Keratinocyte (primary cell): ENCODE results near the gene VPS37B. TPM values are rescaled to one million over a fixed set of nuclear protein-coding genes. Genes with fewer than 3 reads are reported as not detected.

Source experiments
- DNase-seq: peaks from one replicate; pipeline ENCODE4 v3.0.0-alpha.2; 2011; ENCODE audit warnings: low read depth, missing footprints, low spot score
- FAIRE-seq: peaks from 2 replicates; lab custom pipeline; 2011; peaks lifted over from hg19 to GRCh38; lab: Jason Lieb, UNC
- H2AFZ ChIP-seq: 2 replicates; pipeline ENCODE4 v1.6.0; 2012; ENCODE audit warnings: low read length, control low read depth, inconsistent platforms; ENCODE audit not compliant: control insufficient read depth
- H3K27ac ChIP-seq: 2 replicates; pipeline ENCODE4 v1.5.1; 2011; ENCODE audit warnings: low read length; ENCODE audit not compliant: control insufficient read depth, insufficient read depth
- H3K27me3 ChIP-seq: 3 replicates; pipeline ENCODE4 v1.6.0; 2011; ENCODE audit warnings: low read length; ENCODE audit not compliant: control insufficient read depth, insufficient read depth; ENCODE audit errors: extremely low read depth
- H3K36me3 ChIP-seq, 2 experiments: 2 replicates in 1 of 2; 3 replicates in 1 of 2; pipeline ENCODE4 v1.5.1; 2011; ENCODE audit warnings: low read length in 2 of 2, mild to moderate bottlenecking in 1 of 2; ENCODE audit not compliant: control insufficient read depth in 2 of 2, insufficient read depth in 2 of 2; ENCODE audit errors: extremely low read depth in 1 of 2
- H3K4me1 ChIP-seq: 3 replicates; pipeline ENCODE4 v1.5.1; 2011; ENCODE audit warnings: low read length; ENCODE audit not compliant: control insufficient read depth, insufficient read depth; ENCODE audit errors: extremely low read depth
- H3K4me2 ChIP-seq: 3 replicates; pipeline ENCODE4 v1.6.0; 2011; ENCODE audit warnings: low read depth, low read length; ENCODE audit not compliant: control insufficient read depth, insufficient read depth; ENCODE audit errors: extremely low read depth
- H3K4me3 ChIP-seq, 3 experiments: fragments of 200-600 bp in 1 of 3; sonication (generic) in 1 of 3; 2 replicates in 2 of 3; 3 replicates in 1 of 3; pipeline ENCODE4 v1.5.1; 2011 to 2016; ENCODE audit warnings: low read length in 3 of 3, mild to moderate bottlenecking in 3 of 3, control low read depth in 2 of 3, inconsistent platforms in 1 of 3, low read depth in 1 of 3, mixed read lengths in 1 of 3, mixed run types in 1 of 3, moderate library complexity in 1 of 3; ENCODE audit not compliant: control insufficient read depth in 2 of 3, insufficient read depth in 2 of 3; ENCODE audit errors: extremely low read depth in 1 of 3
- H3K79me2 ChIP-seq: 2 replicates; pipeline ENCODE4 v1.6.0; 2012; ENCODE audit warnings: low read length; ENCODE audit not compliant: control insufficient read depth, insufficient read depth
- H3K9ac ChIP-seq: 3 replicates; pipeline ENCODE4 v1.6.0; 2011; ENCODE audit warnings: low read length; ENCODE audit not compliant: control insufficient read depth, insufficient read depth; ENCODE audit errors: extremely low read depth
- H3K9me1 ChIP-seq: 3 replicates; pipeline ENCODE4 v1.6.0; 2011; ENCODE audit warnings: low read length; ENCODE audit not compliant: control insufficient read depth, insufficient read depth; ENCODE audit errors: extremely low read depth
- H3K9me3 ChIP-seq: 2 replicates; pipeline ENCODE4 v1.5.1; 2012; ENCODE audit warnings: low read depth, low read length; ENCODE audit not compliant: control insufficient read depth
- H4K20me1 ChIP-seq: 3 replicates; pipeline ENCODE4 v1.6.0; 2011; ENCODE audit warnings: low read length; ENCODE audit not compliant: control insufficient read depth, insufficient read depth; ENCODE audit errors: extremely low read depth
- CTCF ChIP-seq, 3 experiments: IDR thresholded peaks in 1 of 3; conservative IDR thresholded peaks in 1 of 3; optimal IDR thresholded peaks in 1 of 3; 2 replicates in 2 of 3; 3 replicates in 1 of 3; pipeline versions ENCODE3 to v1.5.1; 2011; ENCODE audit warnings: low read length in 3 of 3, mild to moderate bottlenecking in 3 of 3, moderate library complexity in 2 of 3, control low read depth in 1 of 3, inconsistent platforms in 1 of 3; ENCODE audit not compliant: insufficient read depth in 2 of 3; ENCODE audit errors: extremely low read depth in 1 of 3
- EZH2 ChIP-seq: IDR thresholded peaks from one replicate; pipeline ENCODE4 v1.6.1; 2012; ENCODE audit warnings: inconsistent platforms, mild to moderate bottlenecking, low read length, moderate library complexity
- dilution Hi-C: fragments of 300-500 bp; cut with MboI; formaldehyde crosslinking; loops from one replicate; pipeline ENCODE4 v1.7.0; 2020; ENCODE audit warnings: low sequenced_read_pairs; ENCODE audit not compliant: extremely low pct_ligation_motif_present
- polyA plus RNA-seq, 5 experiments: library from polyadenylated mRNA; depleted of rRNA in 3 of 5; stranded (reverse) in 3 of 5; stranded (forward) in 1 of 5; unstranded in 1 of 5; fragments of >200 nt; gene quantifications; 1 replicate in 1 of 5; 2 replicates in 3 of 5; 3 replicates in 1 of 5; pipeline versions ENCODE4 v1.2.1 to v1.2.3, GENCODE V29; 2011 to 2012; ENCODE audit warnings: missing spikeins in 2 of 5, low read depth in 1 of 5, low replicate concordance in 1 of 5

The VPS37B gene
- polyA plus RNA-seq, 1 donor (not counting 4 experiments of a cell fraction or from before 2014, with no cell fraction given) = 34.1 TPM

- no peaks in the 10 kb centered on the region for H3K9me3 ChIP-seq
- dilution Hi-C loops = no loop called here
- FAIRE-seq = no peak
These were observed 42.2 kb downstream of the VPS37B start for GRCh38 chr12:122853582-122854245.

GRCh38 chr12:122852336-122853275, 43.3 kb downstream of the VPS37B start:
- Histone ChIP-seq H3K9me3 (no peaks in the 10 kb centered on the region), H3K4me3 (no peak overlapping the region), H3K4me1 (peaks cover 15% of the 10 kb centered on the region), H4K20me1 (no peaks in the 10 kb centered on the region), H2AFZ (no peak overlapping the region), H3K36me3 (peaks cover 13 to 18% of the 10 kb centered on the region in 2 experiments), H3K9me1 (peaks cover 6% of the 10 kb centered on the region), H3K4me2 (peak overlapping the region; percentile 76), H3K79me2 (peaks cover 4% of the 10 kb centered on the region), H3K27me3 (no peaks in the 10 kb centered on the region), H3K9ac (peak overlapping the region; percentile 71), H3K27ac (peak overlapping the region; percentile 87)
- dilution Hi-C loops = no loop called here
- DNase-seq = no peak
- TF ChIP-seq CTCF (optimal IDR thresholded peaks at IDR 0.05 in 1 of 3, IDR thresholded peaks at IDR 0.05 in 1 of 3, conservative IDR thresholded peaks at IDR 0.05 in 1 of 3; ENCODE audit: extremely low read depth in 1 of 3, insufficient read depth in 2 of 3, low read length in 3 of 3) (no peak), EZH2 (no peak)
- peak; percentile 79 for FAIRE-seq

More at GRCh38 chr12:122853582-122854245, 42.2 kb downstream of the VPS37B start:
- H3K9me1 ChIP-seq = peaks cover 6% of the 10 kb centered on the region
- no peak overlapping the region for H2AFZ ChIP-seq
- H3K79me2 ChIP-seq = no peaks in the 10 kb centered on the region
- H3K27ac ChIP-seq = no peak overlapping the region
- no peak overlapping the region for H3K4me2 ChIP-seq
- no peak for TF ChIP-seq EZH2
- TF ChIP-seq CTCF (optimal IDR thresholded peaks at IDR 0.05 in 1 of 3, IDR thresholded peaks at IDR 0.05 in 1 of 3, conservative IDR thresholded peaks at IDR 0.05 in 1 of 3; ENCODE audit: extremely low read depth in 1 of 3, insufficient read depth in 2 of 3, low read length in 3 of 3) = no peak
- no peak for DNase-seq
- H3K27me3 ChIP-seq = no peaks in the 10 kb centered on the region
- no peak overlapping the region for H3K4me3 ChIP-seq
- H3K4me1 ChIP-seq = peaks cover 15% of the 10 kb centered on the region
- no peak overlapping the region for H3K9ac ChIP-seq
- peaks cover 14 to 18% of the 10 kb centered on the region in 2 experiments for H3K36me3 ChIP-seq
- H4K20me1 ChIP-seq = no peaks in the 10 kb centered on the region
